OCI-LY3 (cell line): ENCODE results near the gene VSTM5.

Source experiments
- EZH2phosphoT487 ChIP-seq: fragments of 200-600 bp; shearing (Covaris generic); IDR thresholded peaks from 2 replicates; pipeline ENCODE4 v1.6.1; 2018; ENCODE audit warnings: antibody characterized with exemption, mixed run types, low read depth
- TF ChIP-seq, protein P1 (sequence below): fragments of 200-600, 300-600 bp; sonication (generic); IDR thresholded peaks from 2 replicates; pipeline ENCODE4 v1.5.1; 2014; ENCODE audit warnings: antibody characterized with exemption, low read length, low read depth

DNA sequence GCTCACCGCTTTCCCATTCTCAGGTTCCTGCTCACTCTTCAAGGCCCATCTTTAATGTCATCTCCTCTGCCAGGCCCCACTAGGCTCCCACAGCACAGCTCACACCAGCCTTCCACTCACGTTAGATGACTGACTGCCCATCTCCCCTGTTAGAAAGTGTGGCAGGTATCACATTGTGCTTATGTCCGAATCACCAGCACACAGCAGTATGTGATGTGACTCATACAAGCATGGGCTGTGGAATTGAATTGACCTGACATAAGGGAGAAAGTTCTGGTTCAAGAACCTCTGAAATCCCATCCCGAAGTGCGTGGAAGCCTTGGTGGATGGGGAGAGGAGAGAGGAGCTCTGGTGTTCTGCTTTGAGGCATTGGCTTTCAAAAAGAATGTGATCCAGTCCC lies 6.5 kb downstream of the VSTM5 start:
- TF ChIP-seq, protein P1, sequence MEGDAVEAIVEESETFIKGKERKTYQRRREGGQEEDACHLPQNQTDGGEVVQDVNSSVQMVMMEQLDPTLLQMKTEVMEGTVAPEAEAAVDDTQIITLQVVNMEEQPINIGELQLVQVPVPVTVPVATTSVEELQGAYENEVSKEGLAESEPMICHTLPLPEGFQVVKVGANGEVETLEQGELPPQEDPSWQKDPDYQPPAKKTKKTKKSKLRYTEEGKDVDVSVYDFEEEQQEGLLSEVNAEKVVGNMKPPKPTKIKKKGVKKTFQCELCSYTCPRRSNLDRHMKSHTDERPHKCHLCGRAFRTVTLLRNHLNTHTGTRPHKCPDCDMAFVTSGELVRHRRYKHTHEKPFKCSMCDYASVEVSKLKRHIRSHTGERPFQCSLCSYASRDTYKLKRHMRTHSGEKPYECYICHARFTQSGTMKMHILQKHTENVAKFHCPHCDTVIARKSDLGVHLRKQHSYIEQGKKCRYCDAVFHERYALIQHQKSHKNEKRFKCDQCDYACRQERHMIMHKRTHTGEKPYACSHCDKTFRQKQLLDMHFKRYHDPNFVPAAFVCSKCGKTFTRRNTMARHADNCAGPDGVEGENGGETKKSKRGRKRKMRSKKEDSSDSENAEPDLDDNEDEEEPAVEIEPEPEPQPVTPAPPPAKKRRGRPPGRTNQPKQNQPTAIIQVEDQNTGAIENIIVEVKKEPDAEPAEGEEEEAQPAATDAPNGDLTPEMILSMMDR, result no peak
- no peak for TF ChIP-seq EZH2phosphoT487
